ENCODE results near the gene MIB1.

MIB1 gene

DNA sequence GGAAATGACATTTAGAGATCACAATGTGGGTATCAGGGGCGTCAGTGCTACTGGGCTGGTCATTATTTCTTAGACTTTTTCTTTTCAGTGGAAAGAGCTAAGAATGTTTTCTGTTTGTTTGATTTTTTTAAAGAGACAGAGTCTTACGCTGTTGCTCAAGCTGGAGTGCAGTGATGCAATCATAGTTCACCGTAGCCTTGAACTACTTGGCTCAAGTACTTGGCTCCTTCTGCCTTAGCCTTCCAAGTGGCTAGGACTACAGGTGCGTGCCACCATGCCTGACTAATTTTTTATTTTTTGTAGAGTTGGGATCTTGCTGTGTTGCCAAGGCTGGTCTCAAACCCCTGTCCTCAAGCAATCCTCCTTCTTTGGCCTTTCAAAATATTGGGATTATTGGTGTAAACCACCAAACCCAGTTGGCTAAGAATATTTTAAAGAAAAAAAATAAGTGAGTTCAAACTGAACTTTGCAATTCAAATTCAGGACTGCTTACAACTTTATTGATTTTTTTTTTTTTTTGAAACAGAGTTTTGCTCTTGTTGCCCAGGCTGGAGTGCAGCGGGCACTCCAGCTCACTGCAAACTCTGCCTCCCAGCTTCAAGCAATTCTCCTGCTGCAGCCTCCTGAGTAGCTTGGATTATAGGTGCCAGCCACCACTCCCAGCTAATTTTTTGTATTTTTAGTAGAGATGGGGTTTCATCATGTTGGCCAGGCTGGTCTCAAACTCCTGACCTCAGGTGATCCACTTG, 154.2 kb downstream of the MIB1 start:
- no peak overlapping the region for H3K27ac ChIP-seq (ENCODE audit: low read depth, low read length, severe bottlenecking)
- no peak overlapping the region for H3K4me3 ChIP-seq (ENCODE audit: extremely low read depth, insufficient read depth, low read length, poor library complexity, severe bottlenecking)
- H3K9me3 ChIP-seq (ENCODE audit: control insufficient read depth, low read length): no peaks in the 10 kb centered on the region
- H3K36me3 ChIP-seq (ENCODE audit: control insufficient read depth, insufficient read depth, low read length): no peaks in the 10 kb centered on the region
- no peaks in the 10 kb centered on the region for H3K4me1 ChIP-seq (ENCODE audit: control insufficient read depth, insufficient read depth, low read length, poor library complexity, severe bottlenecking)
- 92 to 95% methylated on average over 3 to 5 of the region's 5 CpGs for WGBS, 2 experiments (ENCODE audit: insufficient coverage in 2 of 2)

DNA sequence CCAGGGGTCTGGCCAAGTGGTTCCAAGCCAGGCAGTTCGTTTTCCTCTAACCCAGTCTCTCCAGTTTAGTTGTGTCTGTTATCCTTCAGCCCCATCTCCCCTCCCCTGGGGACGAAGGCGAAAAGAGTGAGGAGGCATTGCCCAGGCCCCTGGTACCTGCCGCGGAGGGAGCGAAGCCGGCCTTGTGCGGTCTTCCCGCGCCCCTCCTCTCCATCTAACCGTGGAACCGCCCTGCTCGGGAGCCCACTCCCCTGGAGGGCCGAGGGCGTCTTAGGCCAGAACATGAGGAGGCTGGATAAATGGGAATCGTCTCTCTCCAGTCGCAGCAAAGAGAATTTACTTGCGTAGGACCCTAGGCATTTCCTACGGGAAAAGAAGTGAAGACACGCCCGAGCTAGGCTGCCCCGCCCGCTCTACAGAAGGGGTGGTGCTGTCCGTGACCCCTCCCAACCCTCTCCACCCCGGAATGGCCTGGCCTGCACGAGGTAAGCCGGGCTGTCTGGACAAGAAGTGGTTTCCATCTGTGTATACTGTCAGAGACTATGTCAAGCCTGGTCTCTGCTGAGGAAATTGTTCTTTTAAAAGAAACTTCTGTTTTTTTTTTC, 156.2 kb downstream of the MIB1 start:
- Histone ChIP-seq H3K4me1 (ENCODE audit: control insufficient read depth, insufficient read depth, low read length, poor library complexity, severe bottlenecking) (no peaks in the 10 kb centered on the region), H3K9me3 (ENCODE audit: control insufficient read depth, low read length) (no peaks in the 10 kb centered on the region), H3K36me3 (ENCODE audit: control insufficient read depth, insufficient read depth, low read length) (no peaks in the 10 kb centered on the region), H3K27ac (ENCODE audit: low read depth, low read length, severe bottlenecking) (no peak overlapping the region), H3K4me3 (ENCODE audit: extremely low read depth, insufficient read depth, low read length, poor library complexity, severe bottlenecking) (no peak overlapping the region)
- WGBS, 2 experiments (ENCODE audit: insufficient coverage in 2 of 2): 89 to 96% methylated on average over 12 to 26 of the region's 27 CpGs

DNA sequence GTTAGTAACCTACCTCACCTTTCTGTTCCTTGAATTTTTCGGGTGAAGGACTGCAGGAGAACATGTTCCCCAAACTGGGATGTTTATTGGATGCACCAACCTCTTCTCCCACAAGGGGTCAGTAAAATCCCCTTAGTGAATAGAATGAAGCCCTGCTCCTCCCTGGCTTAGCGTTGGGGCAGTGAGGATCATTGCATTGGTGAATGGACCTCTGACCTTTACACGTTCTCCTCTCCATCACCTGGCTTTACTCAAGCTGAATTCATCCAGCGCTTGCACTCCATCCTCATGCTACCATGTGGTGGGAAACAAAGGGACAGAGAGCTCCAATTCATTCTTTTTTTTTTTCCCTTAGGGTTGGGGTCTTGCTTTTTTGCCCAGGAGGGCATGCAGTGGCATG, 157.2 kb downstream of the MIB1 start:
- WGBS, 2 experiments (ENCODE audit: insufficient coverage in 2 of 2): 0 to 10% methylated on average over 2 to 3 of the region's 4 CpGs
- H3K27ac ChIP-seq (ENCODE audit: low read depth, low read length, severe bottlenecking): no peak overlapping the region
- H3K4me3 ChIP-seq (ENCODE audit: extremely low read depth, insufficient read depth, low read length, poor library complexity, severe bottlenecking): no peak overlapping the region
- no peaks in the 10 kb centered on the region for H3K9me3 ChIP-seq (ENCODE audit: control insufficient read depth, low read length)
- no peaks in the 10 kb centered on the region for H3K36me3 ChIP-seq (ENCODE audit: control insufficient read depth, insufficient read depth, low read length)
- H3K4me1 ChIP-seq (ENCODE audit: control insufficient read depth, insufficient read depth, low read length, poor library complexity, severe bottlenecking): no peaks in the 10 kb centered on the region

DNA sequence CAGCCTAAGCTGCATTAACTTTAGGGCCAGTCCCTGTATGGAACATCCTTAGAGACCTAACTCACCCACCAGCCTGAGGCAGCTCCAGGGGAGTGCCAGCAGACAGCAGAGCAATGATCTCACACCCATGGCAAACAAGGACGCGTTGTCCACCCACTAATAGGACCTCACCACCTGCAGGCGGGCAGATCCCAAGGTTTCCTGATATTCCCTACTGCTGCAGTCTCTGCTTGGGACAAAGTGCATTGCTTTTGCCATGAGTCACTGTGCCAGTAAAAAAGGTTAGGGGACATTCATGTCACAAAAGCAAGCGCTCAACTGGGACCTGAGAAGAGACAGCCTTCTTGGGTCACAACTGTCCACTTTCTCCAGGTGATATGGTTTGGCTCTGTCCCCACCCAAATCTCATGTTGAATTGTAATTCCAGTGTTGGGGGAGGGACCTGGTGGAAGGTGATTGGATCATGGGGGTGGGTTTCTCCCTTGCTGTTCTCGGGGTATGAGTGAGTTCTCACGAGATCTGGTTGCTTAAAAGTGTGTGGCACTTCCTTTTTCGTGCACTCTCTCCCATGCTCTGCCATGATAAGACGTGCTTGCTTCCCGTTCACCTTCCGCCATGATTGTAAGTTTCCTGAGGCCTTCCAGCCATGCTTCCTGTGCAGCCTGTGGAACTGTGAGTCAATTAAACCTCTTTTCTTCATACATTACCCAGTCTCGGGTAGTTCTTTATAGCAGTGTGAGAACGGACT, 160.2 kb downstream of the MIB1 start:
- no peak overlapping the region for H3K4me3 ChIP-seq (ENCODE audit: extremely low read depth, insufficient read depth, low read length, poor library complexity, severe bottlenecking)
- H3K9me3 ChIP-seq (ENCODE audit: control insufficient read depth, low read length): no peaks in the 10 kb centered on the region
- no peaks in the 10 kb centered on the region for H3K36me3 ChIP-seq (ENCODE audit: control insufficient read depth, insufficient read depth, low read length)
- no peaks in the 10 kb centered on the region for H3K4me1 ChIP-seq (ENCODE audit: control insufficient read depth, insufficient read depth, low read length, poor library complexity, severe bottlenecking)
- WGBS, 2 experiments (ENCODE audit: insufficient coverage in 2 of 2): 90 to 91% methylated on average over 11 of the region's 12 CpGs
- no peak overlapping the region for H3K27ac ChIP-seq (ENCODE audit: low read depth, low read length, severe bottlenecking)

DNA sequence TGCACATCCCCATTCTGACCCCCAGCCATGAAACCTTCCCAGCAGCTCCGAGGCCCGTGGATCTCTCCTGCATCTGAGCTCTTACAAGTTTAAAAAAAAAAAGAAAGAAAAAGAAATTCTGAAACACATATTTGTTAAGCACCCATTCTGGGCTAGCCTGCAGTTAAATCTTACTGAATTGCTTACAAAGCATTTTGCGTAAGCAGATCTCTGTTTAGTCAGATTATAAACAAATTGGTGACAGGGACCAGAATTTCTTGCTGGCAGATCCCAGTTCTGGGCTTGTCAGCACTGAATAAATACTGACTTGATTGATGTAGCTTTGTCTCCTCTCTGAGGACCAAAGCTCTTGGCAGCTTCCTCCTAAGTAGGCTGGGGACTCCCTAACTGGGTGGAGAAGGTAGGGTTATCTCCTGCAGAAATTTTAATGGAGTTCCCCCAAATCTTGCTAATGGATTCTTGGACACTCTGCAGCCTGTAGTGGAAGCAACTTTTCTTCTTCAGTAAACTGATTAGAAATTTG, 160.9 kb downstream of the MIB1 start:
- Histone ChIP-seq H3K36me3 (ENCODE audit: control insufficient read depth, insufficient read depth, low read length) (no peaks in the 10 kb centered on the region), H3K4me1 (ENCODE audit: control insufficient read depth, insufficient read depth, low read length, poor library complexity, severe bottlenecking) (no peaks in the 10 kb centered on the region), H3K4me3 (ENCODE audit: extremely low read depth, insufficient read depth, low read length, poor library complexity, severe bottlenecking) (no peak overlapping the region), H3K27ac (ENCODE audit: low read depth, low read length, severe bottlenecking) (no peak overlapping the region), H3K9me3 (ENCODE audit: control insufficient read depth, low read length) (no peaks in the 10 kb centered on the region)
- 88 to 100% methylated on average over 1 to 3 of the region's 3 CpGs for WGBS, 2 experiments (ENCODE audit: insufficient coverage in 2 of 2)

DNA sequence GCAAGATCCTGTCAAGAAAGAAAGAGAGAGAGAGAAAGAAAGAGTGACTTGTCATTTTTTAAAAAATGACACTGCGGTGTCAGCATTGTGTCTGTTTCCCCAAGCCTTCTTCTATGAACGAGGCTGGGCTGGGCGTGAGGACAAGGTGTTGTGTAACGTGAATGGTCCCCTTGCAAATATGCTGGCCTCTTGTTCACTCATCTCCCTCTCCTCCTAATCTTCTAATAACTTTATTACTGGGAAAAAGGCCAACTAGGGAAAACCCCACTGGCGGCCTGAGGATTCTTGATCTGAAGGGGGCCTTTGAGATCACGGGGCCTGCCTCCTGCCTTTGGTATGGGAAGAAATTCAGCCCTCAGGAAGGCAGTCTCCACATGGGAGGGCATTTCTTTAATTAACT, 163.1 kb downstream of the MIB1 start:
- 78 to 89% methylated on average over 3 to 6 of the region's 6 CpGs for WGBS, 2 experiments (ENCODE audit: insufficient coverage in 2 of 2)
- Histone ChIP-seq H3K36me3 (ENCODE audit: control insufficient read depth, insufficient read depth, low read length) (no peaks in the 10 kb centered on the region), H3K27ac (ENCODE audit: low read depth, low read length, severe bottlenecking) (no peak overlapping the region), H3K9me3 (ENCODE audit: control insufficient read depth, low read length) (no peaks in the 10 kb centered on the region), H3K4me3 (ENCODE audit: extremely low read depth, insufficient read depth, low read length, poor library complexity, severe bottlenecking) (no peak overlapping the region), H3K4me1 (ENCODE audit: control insufficient read depth, insufficient read depth, low read length, poor library complexity, severe bottlenecking) (no peaks in the 10 kb centered on the region)

DNA sequence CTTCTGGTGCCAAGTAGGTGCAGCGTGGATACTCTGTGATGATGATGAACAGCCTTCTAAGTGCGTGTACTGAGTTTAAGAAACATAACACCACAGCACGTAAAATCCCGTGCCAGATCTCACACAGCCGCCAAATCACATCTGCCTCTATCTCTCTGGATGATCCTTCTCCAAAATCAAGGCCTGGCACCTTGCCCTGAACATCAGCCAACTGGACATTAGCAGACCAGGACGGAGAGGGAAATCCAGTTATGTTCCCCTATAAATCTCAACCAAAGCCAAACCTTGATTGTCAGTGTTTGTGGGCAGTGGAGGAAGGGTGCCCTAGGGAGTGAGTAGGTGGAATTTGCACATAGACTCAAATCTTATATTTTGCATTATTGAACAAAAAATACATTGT, 164.3 kb downstream of the MIB1 start:
- Histone ChIP-seq H3K36me3 (ENCODE audit: control insufficient read depth, insufficient read depth, low read length) (no peaks in the 10 kb centered on the region), H3K27ac (ENCODE audit: low read depth, low read length, severe bottlenecking) (no peak overlapping the region), H3K4me3 (ENCODE audit: extremely low read depth, insufficient read depth, low read length, poor library complexity, severe bottlenecking) (no peak overlapping the region), H3K9me3 (ENCODE audit: control insufficient read depth, low read length) (no peaks in the 10 kb centered on the region), H3K4me1 (ENCODE audit: control insufficient read depth, insufficient read depth, low read length, poor library complexity, severe bottlenecking) (no peaks in the 10 kb centered on the region)
- 80 to 88% methylated on average over 3 to 4 of the region's 6 CpGs for WGBS, 2 experiments (ENCODE audit: insufficient coverage in 2 of 2)

DNA sequence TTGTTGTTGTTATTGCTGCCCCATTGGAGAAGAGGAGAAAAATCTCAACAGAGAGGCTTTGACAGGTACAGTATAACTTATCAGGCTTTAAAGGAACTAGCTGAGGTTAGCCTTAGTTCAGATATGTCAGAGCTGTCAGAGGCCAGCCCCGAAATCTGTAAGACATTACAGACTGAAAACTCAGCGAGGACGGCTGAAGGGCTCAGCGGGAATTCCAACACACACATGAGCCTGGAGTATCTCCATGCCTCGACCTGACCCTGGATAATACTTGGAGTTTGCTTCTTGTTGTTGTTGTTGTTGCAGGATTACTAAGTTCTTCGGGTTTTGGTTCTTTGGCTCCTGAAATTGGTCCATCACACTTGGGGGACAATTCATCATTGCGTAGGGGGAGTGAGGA, 166.9 kb downstream of the MIB1 start:
- H3K4me1 ChIP-seq (ENCODE audit: control insufficient read depth, insufficient read depth, low read length, poor library complexity, severe bottlenecking): no peaks in the 10 kb centered on the region
- H3K27ac ChIP-seq (ENCODE audit: low read depth, low read length, severe bottlenecking): no peak overlapping the region
- H3K4me3 ChIP-seq (ENCODE audit: extremely low read depth, insufficient read depth, low read length, poor library complexity, severe bottlenecking): no peak overlapping the region
- no peaks in the 10 kb centered on the region for H3K36me3 ChIP-seq (ENCODE audit: control insufficient read depth, insufficient read depth, low read length)
- 77 to 85% methylated on average over 4 to 5 of the region's 7 CpGs for WGBS, 2 experiments (ENCODE audit: insufficient coverage in 2 of 2)
- H3K9me3 ChIP-seq (ENCODE audit: control insufficient read depth, low read length): no peaks in the 10 kb centered on the region

DNA sequence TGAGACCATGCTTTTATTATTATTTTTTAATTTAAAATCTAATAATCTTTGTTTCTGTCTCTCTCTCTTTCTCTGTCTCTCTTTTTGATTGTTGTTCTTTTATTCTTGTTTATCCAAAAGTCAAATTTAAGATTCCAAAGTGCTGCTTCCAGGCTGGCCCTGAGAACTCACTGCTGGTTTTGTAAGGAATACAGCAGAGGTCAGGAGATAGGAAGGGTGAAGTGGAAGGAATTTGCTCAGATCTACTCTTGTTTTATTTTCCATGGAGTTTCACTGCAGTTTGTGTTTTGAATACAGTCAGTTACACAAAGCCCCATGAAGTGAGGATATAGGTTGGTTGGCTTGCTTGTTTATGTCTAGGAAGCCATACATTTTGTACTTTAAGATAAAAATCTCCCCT, 168.1 kb downstream of the MIB1 start:
- Histone ChIP-seq H3K9me3 (ENCODE audit: control insufficient read depth, low read length) (no peaks in the 10 kb centered on the region), H3K4me1 (ENCODE audit: control insufficient read depth, insufficient read depth, low read length, poor library complexity, severe bottlenecking) (no peaks in the 10 kb centered on the region), H3K4me3 (ENCODE audit: extremely low read depth, insufficient read depth, low read length, poor library complexity, severe bottlenecking) (no peak overlapping the region), H3K36me3 (ENCODE audit: control insufficient read depth, insufficient read depth, low read length) (no peaks in the 10 kb centered on the region), H3K27ac (ENCODE audit: low read depth, low read length, severe bottlenecking) (no peak overlapping the region)

DNA sequence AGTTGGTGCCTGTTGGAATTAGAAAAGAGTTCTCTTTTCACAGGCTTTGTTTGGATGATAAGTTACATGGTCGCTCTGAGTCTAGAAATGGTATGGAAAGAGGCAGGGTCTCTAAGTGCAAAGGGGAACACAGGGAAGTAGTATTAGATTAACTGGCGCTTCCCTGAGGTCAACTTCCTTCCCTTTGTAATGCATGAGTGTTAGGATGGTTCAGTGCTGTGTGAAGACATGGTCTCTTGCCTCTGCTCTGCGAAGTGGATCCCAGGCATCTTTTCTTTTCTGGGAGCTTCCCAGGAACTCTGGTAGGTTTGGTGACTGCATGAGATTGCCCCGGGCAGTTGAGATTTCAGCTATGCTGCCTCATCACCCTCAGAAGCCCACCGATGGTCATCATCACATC, 170.3 kb downstream of the MIB1 start:
- Histone ChIP-seq H3K4me1 (ENCODE audit: control insufficient read depth, insufficient read depth, low read length, poor library complexity, severe bottlenecking) (no peaks in the 10 kb centered on the region), H3K27ac (ENCODE audit: low read depth, low read length, severe bottlenecking) (no peak overlapping the region), H3K9me3 (ENCODE audit: control insufficient read depth, low read length) (no peaks in the 10 kb centered on the region), H3K4me3 (ENCODE audit: extremely low read depth, insufficient read depth, low read length, poor library complexity, severe bottlenecking) (no peak overlapping the region), H3K36me3 (ENCODE audit: control insufficient read depth, insufficient read depth, low read length) (no peaks in the 10 kb centered on the region)
- WGBS, 2 experiments (ENCODE audit: insufficient coverage in 2 of 2): 28% methylated on average over 3 to 5 of the region's 5 CpGs

DNA sequence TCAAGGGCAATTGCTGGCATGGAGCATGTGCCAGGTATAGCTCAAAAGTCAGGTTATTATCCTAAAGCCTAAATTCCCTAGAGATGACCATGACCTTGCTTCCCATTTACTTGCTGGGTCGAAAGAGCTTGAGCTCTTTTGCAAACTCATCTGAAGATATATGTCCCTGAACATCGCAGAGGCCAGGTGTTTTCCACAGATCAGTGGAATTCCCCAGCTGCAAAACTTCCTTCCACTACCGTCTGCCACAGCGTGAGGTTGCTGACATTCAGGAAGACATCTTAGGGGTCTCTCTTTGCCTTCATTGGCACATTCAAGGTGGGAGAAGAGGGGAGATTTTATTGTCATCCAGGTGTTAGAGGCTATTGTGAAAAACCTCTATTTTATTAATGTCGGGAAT, 171.0 kb downstream of the MIB1 start:
- no peak overlapping the region for H3K4me3 ChIP-seq (ENCODE audit: extremely low read depth, insufficient read depth, low read length, poor library complexity, severe bottlenecking)
- WGBS, 2 experiments (ENCODE audit: insufficient coverage in 2 of 2): 61 to 73% methylated on average over 2 of the region's 5 CpGs
- no peaks in the 10 kb centered on the region for H3K9me3 ChIP-seq (ENCODE audit: control insufficient read depth, low read length)
- no peaks in the 10 kb centered on the region for H3K4me1 ChIP-seq (ENCODE audit: control insufficient read depth, insufficient read depth, low read length, poor library complexity, severe bottlenecking)
- H3K27ac ChIP-seq (ENCODE audit: low read depth, low read length, severe bottlenecking): no peak overlapping the region
- no peaks in the 10 kb centered on the region for H3K36me3 ChIP-seq (ENCODE audit: control insufficient read depth, insufficient read depth, low read length)

Measured in mesodermal cell (in vitro differentiated cells).